Suprapubic skin (tissue), 4 donors: ENCODE results near the gene HBE1.

Experiments used
- CTCF ChIP-seq, 2 donors: fragments of 200-600 bp in 1 of 2; fragments of 450-650 bp in 1 of 2; sonication (generic) in 1 of 2; IDR thresholded peaks; one replicate each; pipeline ENCODE4 v1.5.1; 2016 to 2019; ENCODE audit warnings: antibody characterized with exemption in 2 of 2, mild to moderate bottlenecking in 1 of 2, moderate library complexity in 1 of 2
- EP300 ChIP-seq: sonication (generic); formaldehyde crosslinking; IDR thresholded peaks from one replicate; pipeline ENCODE4 v1.6.1; 2017; ENCODE audit warnings: antibody characterized with exemption
- POLR2A ChIP-seq, 2 donors: fragments of 450-650 bp; IDR thresholded peaks; one replicate each; pipeline ENCODE4 v1.6.1; 2017; ENCODE audit warnings: antibody characterized with exemption in 2 of 2, mild to moderate bottlenecking in 2 of 2, moderate library complexity in 2 of 2
- POLR2AphosphoS5 ChIP-seq, 3 donors: sonication (generic); formaldehyde crosslinking; IDR thresholded peaks; one replicate each; pipeline ENCODE4 v1.6.1; 2017; ENCODE audit warnings: antibody characterized with exemption in 3 of 3

GRCh38 chr11:5307256-5308019, 37.7 kb upstream of the HBE1 start:
- TF ChIP-seq CTCF (IDR thresholded peaks at IDR 0.05) = no peak
- no peak for TF ChIP-seq POLR2A (IDR thresholded peaks at IDR 0.05)
- no peak for TF ChIP-seq EP300
- no peak for TF ChIP-seq POLR2AphosphoS5 (IDR thresholded peaks at IDR 0.05)
